MG63 (cell line): ENCODE measurements around the gene PLA2G4B. TPM values are rescaled to one million over a fixed set of nuclear protein-coding genes. Genes with fewer than 3 reads are reported as not detected.
A peak's percentile ranks its signal among the peaks of the same experiment; 100 is the strongest.
"Not testable (repeated sequence)": the region's sequence is repeated elsewhere in the genome, so short reads cannot be mapped to it uniquely, and the experiment has no call there.

Experiments
- DNase-seq: peaks from one replicate; pipeline ENCODE4 v3.0.0-alpha.2; 2020
- H3K27me3 ChIP-seq: fragments of 250-450 bp; sonication (Bioruptor Pico); 2 replicates; pipeline ENCODE4 v1.5.1; 2020; ENCODE audit warnings: mild to moderate bottlenecking, moderate library complexity
- H3K36me3 ChIP-seq: fragments of 250-450 bp; sonication (Bioruptor Pico); 2 replicates; pipeline ENCODE4 v1.5.1; 2020; ENCODE audit warnings: mild to moderate bottlenecking, moderate library complexity
- H3K4me3 ChIP-seq: fragments of 250-450 bp; sonication (Bioruptor Pico); 2 replicates; pipeline ENCODE4 v1.5.1; 2020; ENCODE audit warnings: mild to moderate bottlenecking, moderate library complexity
- H3K9me3 ChIP-seq: fragments of 250-450 bp; sonication (Bioruptor Pico); 2 replicates; pipeline ENCODE4 v1.5.1; 2020; ENCODE audit warnings: mild to moderate bottlenecking, moderate library complexity
- total RNA-seq: library from RNA; depleted of rRNA; stranded (reverse); fragments of >200 nt; shearing (Covaris generic); gene quantifications from 2 replicates; pipeline ENCODE4 v1.2.3, GENCODE V29; 2014; ENCODE audit warnings: low replicate concordance

PLA2G4B gene
- total RNA-seq, 1 experiment from 2014 or later: 0.20 TPM

- Histone ChIP-seq H3K27me3 (no peaks in the 10 kb centered on the region), H3K4me3 (no peak overlapping the region), H3K9me3 (no peaks in the 10 kb centered on the region), H3K36me3 (no peaks in the 10 kb centered on the region; the same call in none of the 2 replicates)
- DNase-seq: no peak
Measured at GRCh38 chr15:41820791-41821423, 17.7 kb upstream of the PLA2G4B start.

GRCh38 chr15:41821831-41822230, 16.8 kb upstream of the PLA2G4B start:
- Histone ChIP-seq H3K9me3 (no peaks in the 10 kb centered on the region), H3K27me3 (no peaks in the 10 kb centered on the region), H3K36me3 (no peaks in the 10 kb centered on the region; the same call in none of the 2 replicates), H3K4me3 (no peak overlapping the region)
- DNase-seq: no peak

- H3K36me3 ChIP-seq: no peaks in the 10 kb centered on the region; the same call in none of the 2 replicates
- H3K4me3 ChIP-seq: no peak overlapping the region
- no peaks in the 10 kb centered on the region for H3K9me3 ChIP-seq
- no peaks in the 10 kb centered on the region for H3K27me3 ChIP-seq
- no peak for DNase-seq
Measured at GRCh38 chr15:41822471-41822870, 16.2 kb upstream of the PLA2G4B start.

- H3K27me3 ChIP-seq: no peaks in the 10 kb centered on the region
- no peak for DNase-seq
- H3K36me3 ChIP-seq: no peaks in the 10 kb centered on the region; the same call in none of the 2 replicates
- H3K4me3 ChIP-seq: no peak overlapping the region
- H3K9me3 ChIP-seq: no peaks in the 10 kb centered on the region
Measured at GRCh38 chr15:41822957-41823356, 15.7 kb upstream of the PLA2G4B start.

- no peaks in the 10 kb centered on the region for H3K27me3 ChIP-seq
- H3K4me3 ChIP-seq: no peak overlapping the region
- H3K9me3 ChIP-seq: no peaks in the 10 kb centered on the region
- no peak for DNase-seq
- H3K36me3 ChIP-seq: no peaks in the 10 kb centered on the region; the same call in none of the 2 replicates
Measured at GRCh38 chr15:41823502-41823901, 15.1 kb upstream of the PLA2G4B start.

GRCh38 chr15:41824062-41824745, 14.4 kb upstream of the PLA2G4B start:
- Histone ChIP-seq H3K27me3 (no peaks in the 10 kb centered on the region), H3K4me3 (no peak overlapping the region), H3K9me3 (no peaks in the 10 kb centered on the region), H3K36me3 (no peaks in the 10 kb centered on the region; the same call in 1 of the 2 replicates)
- no peak for DNase-seq

- Histone ChIP-seq H3K27me3 (no peaks in the 10 kb centered on the region), H3K36me3 (no peaks in the 10 kb centered on the region; the same call in 1 of the 2 replicates), H3K4me3 (no peak overlapping the region), H3K9me3 (no peaks in the 10 kb centered on the region)
- no peak for DNase-seq
Measured at GRCh38 chr15:41825145-41825544, 13.5 kb upstream of the PLA2G4B start.

- Histone ChIP-seq H3K36me3 (no peaks in the 10 kb centered on the region; the same call in 1 of the 2 replicates), H3K4me3 (no peak overlapping the region), H3K9me3 (no peaks in the 10 kb centered on the region), H3K27me3 (no peaks in the 10 kb centered on the region)
- no peak for DNase-seq
Measured at GRCh38 chr15:41825572-41826535, 12.8 kb upstream of the PLA2G4B start.

- peak overlapping the region; percentile 87 for H3K4me3 ChIP-seq
- no peak for DNase-seq
- no peaks in the 10 kb centered on the region for H3K36me3 ChIP-seq
- no peaks in the 10 kb centered on the region for H3K9me3 ChIP-seq
- H3K27me3 ChIP-seq: no peaks in the 10 kb centered on the region
Measured at GRCh38 chr15:41827290-41827879, 11.3 kb upstream of the PLA2G4B start.

- peak within 1 kb of the TSS; percentile 87 for H3K4me3 ChIP-seq
- H3K36me3 ChIP-seq: no peaks in the 10 kb centered on the region
- H3K9me3 ChIP-seq: no peaks in the 10 kb centered on the region
- H3K27me3 ChIP-seq: no peaks in the 10 kb centered on the region
- DNase-seq: peak; percentile 84
Measured at GRCh38 chr15:41827880-41828806, 10.5 kb upstream of the PLA2G4B start, which contains the start of gene JMJD7. JMJD7 (plus strand) TSS chr15:41828092; CDS start chr15:41828125, 33 bp downstream.

GRCh38 chr15:41828807-41829141, 9.9 kb upstream of the PLA2G4B start:
- peak overlapping the region; percentile 87 for H3K4me3 ChIP-seq
- H3K27me3 ChIP-seq: no peaks in the 10 kb centered on the region
- DNase-seq: no peak
- H3K9me3 ChIP-seq: no peaks in the 10 kb centered on the region
- no peaks in the 10 kb centered on the region for H3K36me3 ChIP-seq

- Histone ChIP-seq H3K36me3 (no peaks in the 10 kb centered on the region), H3K9me3 (no peaks in the 10 kb centered on the region), H3K4me3 (no peak overlapping the region), H3K27me3 (no peaks in the 10 kb centered on the region)
- DNase-seq: no peak
Measured at GRCh38 chr15:41829959-41830646, 8.5 kb upstream of the PLA2G4B start.

GRCh38 chr15:41831291-41831690, 7.4 kb upstream of the PLA2G4B start:
- DNase-seq, H3K36me3 ChIP-seq, H3K9me3 ChIP-seq, H3K4me3 ChIP-seq, H3K27me3 ChIP-seq: not testable (repeated sequence)

GRCh38 chr15:41832208-41832607, 6.4 kb upstream of the PLA2G4B start:
- Histone ChIP-seq H3K27me3 (no peaks in the 10 kb centered on the region), H3K9me3 (no peaks in the 10 kb centered on the region), H3K36me3 (no peaks in the 10 kb centered on the region), H3K4me3 (no peak overlapping the region)
- no peak for DNase-seq

GRCh38 chr15:41832875-41833274, 5.8 kb upstream of the PLA2G4B start:
- Histone ChIP-seq H3K9me3 (no peaks in the 10 kb centered on the region), H3K27me3 (no peaks in the 10 kb centered on the region), H3K4me3 (no peak overlapping the region), H3K36me3 (no peaks in the 10 kb centered on the region)
- DNase-seq: no peak
